CD14-positive monocyte (primary cell): ENCODE measurements around the gene OR6B3. TPM values are rescaled to one million over a fixed set of nuclear protein-coding genes. Genes with fewer than 3 reads are reported as not detected.
A peak's percentile ranks its signal among the peaks of the same experiment; 100 is the strongest.

ENCODE experiments used
- DNase-seq, 3 donors: peaks; one replicate each; pipeline ENCODE4 v3.0.0-alpha.2; 2011 to 2022
- H2AFZ ChIP-seq: 2 replicates; pipeline ENCODE4 v1.6.0; 2012; ENCODE audit warnings: mild to moderate bottlenecking, low read depth, low read length, inconsistent platforms; ENCODE audit not compliant: insufficient read depth, poor library complexity, severe bottlenecking
- H3K27ac ChIP-seq, 2 donors: 1 replicate in 1 of 2; 2 replicates in 1 of 2; pipeline ENCODE4 v1.5.1; 2012 to 2013; ENCODE audit warnings: low read length in 2 of 2, control low read depth in 1 of 2, inconsistent platforms in 1 of 2, low read depth in 1 of 2, mild to moderate bottlenecking in 1 of 2
- H3K27me3 ChIP-seq, 2 donors: one replicate each; pipeline versions ENCODE4 v1.6.0 to v1.6.1; 2011 to 2013; ENCODE audit warnings: low read length in 2 of 2; ENCODE audit not compliant: control insufficient read depth in 2 of 2, insufficient read depth in 2 of 2
- H3K36me3 ChIP-seq, 2 donors: replicated peaks in 1 of 2; 1 replicate in 1 of 2; 2 replicates in 1 of 2; pipeline versions ENCODE4 v1.5.1 to v1.6.1; 2012 to 2013; ENCODE audit warnings: low read length in 2 of 2, control low read depth in 1 of 2, inconsistent platforms in 1 of 2, mild to moderate bottlenecking in 1 of 2; ENCODE audit not compliant: insufficient read depth in 2 of 2, control insufficient read depth in 1 of 2
- H3K4me1 ChIP-seq, 2 donors: 1 replicate in 1 of 2; 2 replicates in 1 of 2; pipeline versions ENCODE4 v1.5.1 to v1.6.1; 2012 to 2013; ENCODE audit warnings: low read length in 2 of 2, control low read depth in 1 of 2, inconsistent platforms in 1 of 2, mild to moderate bottlenecking in 1 of 2, moderate library complexity in 1 of 2; ENCODE audit not compliant: insufficient read depth in 2 of 2, control insufficient read depth in 1 of 2
- H3K4me2 ChIP-seq: replicated peaks from 2 replicates; pipeline ENCODE3; 2012; ENCODE audit warnings: low read length, moderate library complexity, mild to moderate bottlenecking; ENCODE audit not compliant: poor library complexity, severe bottlenecking; ENCODE audit errors: extremely low read depth
- H3K4me3 ChIP-seq, 3 experiments: fragments of 200-600 bp in 1 of 3; sonication (generic) in 1 of 3; replicated peaks in 1 of 3; 1 replicate in 2 of 3; 2 replicates in 1 of 3; pipeline ENCODE4 v1.5.1; 2011 to 2013; ENCODE audit warnings: low read length in 3 of 3, mild to moderate bottlenecking in 3 of 3, control low read depth in 2 of 3, low read depth in 2 of 3, inconsistent platforms in 1 of 3, moderate library complexity in 1 of 3
- H3K79me2 ChIP-seq: 2 replicates; pipeline ENCODE4 v1.6.0; 2012; ENCODE audit warnings: mild to moderate bottlenecking, control low read depth, inconsistent platforms, low read length, moderate library complexity; ENCODE audit not compliant: insufficient read depth
- H3K9ac ChIP-seq: 2 replicates; pipeline ENCODE4 v1.6.0; 2017; ENCODE audit warnings: low read length, mild to moderate bottlenecking; ENCODE audit not compliant: insufficient read depth, poor library complexity, severe bottlenecking
- H3K9me3 ChIP-seq, 2 donors: replicated peaks in 1 of 2; 1 replicate in 1 of 2; 2 replicates in 1 of 2; pipeline versions ENCODE4 v1.5.1 to v1.6.1; 2012 to 2013; ENCODE audit warnings: low read length in 2 of 2, control low read depth in 1 of 2; ENCODE audit not compliant: control insufficient read depth in 1 of 2, insufficient read depth in 1 of 2
- H4K20me1 ChIP-seq: 2 replicates; pipeline ENCODE4 v1.6.0; 2012; ENCODE audit warnings: mild to moderate bottlenecking, low read length, control low read depth, moderate library complexity; ENCODE audit not compliant: insufficient read depth
- H3K27ac Mint-ChIP-seq, 7 donors: one replicate each; pipeline ENCODE4 v1.8.0; 2020; ENCODE audit warnings: mild to moderate bottlenecking in 7 of 7, mixed read lengths in 7 of 7, moderate library complexity in 6 of 7, inconsistent platforms in 2 of 7
- H3K27me3 Mint-ChIP-seq, 3 donors: one replicate each; pipeline ENCODE4 v1.8.0; 2021 to 2022; ENCODE audit warnings: low read depth in 3 of 3, mild to moderate bottlenecking in 3 of 3, mixed read lengths in 3 of 3, moderate library complexity in 3 of 3, inconsistent platforms in 1 of 3
- H3K36me3 Mint-ChIP-seq, 2 donors: one replicate each; pipeline ENCODE4 v1.8.0; 2020; ENCODE audit warnings: mixed read lengths in 2 of 2, inconsistent platforms in 1 of 2, mild to moderate bottlenecking in 1 of 2
- H3K4me1 Mint-ChIP-seq: one replicate; pipeline ENCODE4 v1.8.0; 2020; ENCODE audit warnings: mild to moderate bottlenecking, mixed read lengths
- H3K4me3 Mint-ChIP-seq, 2 donors: one replicate each; pipeline ENCODE4 v1.8.0; 2020; ENCODE audit warnings: mild to moderate bottlenecking in 2 of 2, mixed read lengths in 2 of 2, moderate library complexity in 1 of 2
- H3K9me3 Mint-ChIP-seq, 7 donors: one replicate each; pipeline ENCODE4 v1.8.0; 2020 to 2022; ENCODE audit warnings: mixed read lengths in 7 of 7, mild to moderate bottlenecking in 6 of 7, moderate library complexity in 6 of 7, inconsistent platforms in 2 of 7
- WGBS: methylation state at CpG from one replicate; pipeline ENCODE4 v1.1.5; 2013; ENCODE audit warnings: missing lambda C conversion rate; ENCODE audit not compliant: insufficient coverage; 5-methylcytosine and 5-hydroxymethylcytosine counted together
- intact Hi-C, 2 donors: fragments of 100-400 bp; cut with micrococcal nuclease; formaldehyde crosslinking; loops; one replicate each; pipeline versions ENCODE4 v1.15.0 to v1.15.1; 2023
- polyA plus RNA-seq, 3 donors: library from polyadenylated mRNA; depleted of rRNA in 1 of 3; unstranded in 2 of 3; stranded (reverse) in 1 of 3; fragments of 300-500 nt in 2 of 3; fragments of >200 nt in 1 of 3; fragmentation: Illumina TruSeq in 2 of 3; gene quantifications; 1 replicate in 2 of 3; 2 replicates in 1 of 3; pipeline ENCODE4 v1.2.3, GENCODE V29; 2012 to 2021
- TF ChIP-seq, protein P1 (sequence below): fragments of 200-600 bp; IDR thresholded peaks from one replicate; pipeline ENCODE4 v1.8.0; 2022; ENCODE audit warnings: antibody characterized with exemption, mild to moderate bottlenecking

The OR6B3 gene
- polyA plus RNA-seq, 3 donors, result not detected

DNA sequence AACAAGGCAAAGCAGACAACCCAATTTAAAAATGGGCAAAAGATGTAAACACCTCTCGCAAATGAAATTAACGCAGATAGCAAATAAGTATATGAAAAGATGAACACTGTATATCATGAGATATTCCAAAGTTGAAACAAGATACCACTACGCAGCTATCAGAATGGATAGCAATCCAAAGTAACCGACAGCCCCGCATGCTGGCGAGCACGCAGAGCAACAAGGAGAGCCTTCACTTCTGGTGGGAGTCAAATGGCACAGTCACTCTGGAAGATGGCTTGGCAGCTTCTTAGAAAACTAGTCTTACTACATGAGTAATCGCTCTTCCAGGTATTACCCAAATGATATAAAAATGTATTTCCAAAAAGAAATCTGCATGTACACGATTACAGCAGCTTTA is 29.5 kb downstream of the OR6B3 start:
- Histone ChIP-seq H3K27me3 (peaks cover 0 to 4% of the 10 kb centered on the region in 2 donors), H2AFZ (no peak overlapping the region), H3K79me2 (peaks cover 38% of the 10 kb centered on the region), H3K36me3 (peaks cover 25 to 28% of the 10 kb centered on the region in 2 donors), H3K9me3 (no peaks in the 10 kb centered on the region), H4K20me1 (peaks cover 13% of the 10 kb centered on the region), H3K9ac (no peak overlapping the region), H3K4me3 (peak overlapping the region in 1 of 3 experiments; percentile 99), H3K4me2 (peak overlapping the region; percentile 90), H3K27ac (no peak overlapping the region), H3K4me1 (peaks cover 13 to 15% of the 10 kb centered on the region in 2 donors)
- 96% methylated on average over 4 of the region's 9 CpGs for WGBS
- Mint-ChIP-seq H3K4me1 (peaks cover 16% of the 10 kb centered on the region), H3K27me3 (peaks cover 0 to 5% (median 2%) of the 10 kb centered on the region in 3 donors), H3K27ac (no peak overlapping the region), H3K9me3 (peaks cover 0 to 5% (median 0%) of the 10 kb centered on the region in 7 donors), H3K36me3 (peaks cover 22 to 23% of the 10 kb centered on the region in 2 donors), H3K4me3 (no peak overlapping the region)
- DNase-seq, result no peak
- TF ChIP-seq, protein P1, sequence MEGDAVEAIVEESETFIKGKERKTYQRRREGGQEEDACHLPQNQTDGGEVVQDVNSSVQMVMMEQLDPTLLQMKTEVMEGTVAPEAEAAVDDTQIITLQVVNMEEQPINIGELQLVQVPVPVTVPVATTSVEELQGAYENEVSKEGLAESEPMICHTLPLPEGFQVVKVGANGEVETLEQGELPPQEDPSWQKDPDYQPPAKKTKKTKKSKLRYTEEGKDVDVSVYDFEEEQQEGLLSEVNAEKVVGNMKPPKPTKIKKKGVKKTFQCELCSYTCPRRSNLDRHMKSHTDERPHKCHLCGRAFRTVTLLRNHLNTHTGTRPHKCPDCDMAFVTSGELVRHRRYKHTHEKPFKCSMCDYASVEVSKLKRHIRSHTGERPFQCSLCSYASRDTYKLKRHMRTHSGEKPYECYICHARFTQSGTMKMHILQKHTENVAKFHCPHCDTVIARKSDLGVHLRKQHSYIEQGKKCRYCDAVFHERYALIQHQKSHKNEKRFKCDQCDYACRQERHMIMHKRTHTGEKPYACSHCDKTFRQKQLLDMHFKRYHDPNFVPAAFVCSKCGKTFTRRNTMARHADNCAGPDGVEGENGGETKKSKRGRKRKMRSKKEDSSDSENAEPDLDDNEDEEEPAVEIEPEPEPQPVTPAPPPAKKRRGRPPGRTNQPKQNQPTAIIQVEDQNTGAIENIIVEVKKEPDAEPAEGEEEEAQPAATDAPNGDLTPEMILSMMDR, result no peak
- intact Hi-C loops, result loop anchor here in 1 of 2 donors (10.0 kb wide), 1 partner anchor 561 kb away; the partner anchor contains the start of gene CAPN10

GRCh38 chr2:240021488-240022104 is 31.7 kb downstream of the OR6B3 start:
- peaks cover 0 to under 1% (median 0%) of the 10 kb centered on the region in 3 donors for H3K27me3 Mint-ChIP-seq
- H3K79me2 ChIP-seq, result peaks cover 38% of the 10 kb centered on the region
- no peak overlapping the region for H2AFZ ChIP-seq
- H3K9me3 ChIP-seq, result no peaks in the 10 kb centered on the region
- WGBS, result 66% methylated on average over 7 of the region's 9 CpGs
- H3K4me1 Mint-ChIP-seq, result peaks cover 16% of the 10 kb centered on the region
- peaks cover 44 to 45% of the 10 kb centered on the region in 2 donors for H3K36me3 Mint-ChIP-seq
- H3K27me3 ChIP-seq, result no peaks in the 10 kb centered on the region
- no peak overlapping the region for H3K4me2 ChIP-seq
- H3K4me3 ChIP-seq, result no peak overlapping the region
- no peak overlapping the region for H3K9ac ChIP-seq
- DNase-seq, result peak; percentile 51 to 65 (median 61)
- TF ChIP-seq, protein P1, result peak; percentile 84
- H3K36me3 ChIP-seq, result peaks cover 47 to 50% of the 10 kb centered on the region in 2 donors
- peak overlapping the region in 1 of 7 donors; percentile 45 for H3K27ac Mint-ChIP-seq
- intact Hi-C loops, result loop anchor here in 1 of 2 donors (10.0 kb wide), 1 partner anchor 563 kb away; the partner anchor contains the start of gene CAPN10
- H3K4me1 ChIP-seq, result peaks cover 13 to 15% of the 10 kb centered on the region in 2 donors
- H4K20me1 ChIP-seq, result peaks cover 17% of the 10 kb centered on the region
- peaks cover 0 to 5% (median 0%) of the 10 kb centered on the region in 7 donors for H3K9me3 Mint-ChIP-seq
- no peak overlapping the region for H3K4me3 Mint-ChIP-seq
- no peak overlapping the region for H3K27ac ChIP-seq
